ENCODE measurements around the gene LRP1. TPM values are rescaled to one million over a fixed set of nuclear protein-coding genes. Genes with fewer than 3 reads are reported as not detected.

LRP1 gene
- total RNA-seq, 4 donors from 2014 or later, result 185 to 292 (median 216) TPM

DNA sequence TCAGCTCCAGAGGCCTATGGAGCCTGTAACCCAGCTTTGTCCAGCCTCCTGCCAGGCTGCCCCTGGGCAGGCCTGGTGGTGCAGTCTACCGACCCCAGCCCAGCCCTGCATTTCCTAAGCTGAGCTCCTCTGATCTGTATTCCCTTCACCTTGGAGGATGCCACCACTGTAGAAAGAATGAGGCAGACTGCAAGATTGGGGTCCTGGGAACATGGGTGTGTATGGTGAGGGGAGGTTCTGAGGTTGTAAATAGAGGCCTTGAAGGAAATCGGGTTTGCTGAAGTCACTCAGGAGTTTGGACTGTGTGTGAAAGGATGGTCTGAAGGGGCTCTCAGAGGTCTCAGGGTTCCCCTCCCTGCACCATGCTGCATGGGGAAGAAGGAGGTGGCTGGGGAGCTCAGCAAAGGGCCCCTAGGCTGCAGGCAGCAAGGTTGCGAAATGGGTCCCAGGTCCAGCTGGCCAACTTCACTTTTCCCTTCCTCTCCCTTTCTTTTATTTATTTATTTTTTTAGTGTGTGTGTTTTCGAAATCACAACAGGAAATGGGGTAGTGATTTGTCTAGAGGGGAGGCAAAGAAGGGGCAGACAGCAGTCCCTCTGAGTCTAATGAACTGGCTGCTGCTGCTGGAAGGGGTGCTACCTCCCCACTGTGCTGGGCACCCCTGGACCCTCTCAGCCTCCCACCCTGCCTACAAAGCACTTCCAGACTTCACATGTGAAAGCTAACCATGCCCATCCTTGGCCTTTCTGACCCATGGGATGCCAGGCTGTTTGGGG is 20.4 kb downstream of the LRP1 start:
- H3K27ac ChIP-seq, result peak overlapping the region; percentile 68 to 89 (median 82)
- peaks cover 0 to 47% of the 10 kb centered on the region in 2 donors for H3K36me3 ChIP-seq
- no peaks in the 10 kb centered on the region for H3K27me3 ChIP-seq
- TF ChIP-seq POLR2AphosphoS5 (IDR thresholded peaks at IDR 0.05), result no peak
- TF ChIP-seq EP300 (IDR thresholded peaks at IDR 0.05), result no peak
- TF ChIP-seq POLR2A (IDR thresholded peaks at IDR 0.05), result no peak
- TF ChIP-seq, protein P1, sequence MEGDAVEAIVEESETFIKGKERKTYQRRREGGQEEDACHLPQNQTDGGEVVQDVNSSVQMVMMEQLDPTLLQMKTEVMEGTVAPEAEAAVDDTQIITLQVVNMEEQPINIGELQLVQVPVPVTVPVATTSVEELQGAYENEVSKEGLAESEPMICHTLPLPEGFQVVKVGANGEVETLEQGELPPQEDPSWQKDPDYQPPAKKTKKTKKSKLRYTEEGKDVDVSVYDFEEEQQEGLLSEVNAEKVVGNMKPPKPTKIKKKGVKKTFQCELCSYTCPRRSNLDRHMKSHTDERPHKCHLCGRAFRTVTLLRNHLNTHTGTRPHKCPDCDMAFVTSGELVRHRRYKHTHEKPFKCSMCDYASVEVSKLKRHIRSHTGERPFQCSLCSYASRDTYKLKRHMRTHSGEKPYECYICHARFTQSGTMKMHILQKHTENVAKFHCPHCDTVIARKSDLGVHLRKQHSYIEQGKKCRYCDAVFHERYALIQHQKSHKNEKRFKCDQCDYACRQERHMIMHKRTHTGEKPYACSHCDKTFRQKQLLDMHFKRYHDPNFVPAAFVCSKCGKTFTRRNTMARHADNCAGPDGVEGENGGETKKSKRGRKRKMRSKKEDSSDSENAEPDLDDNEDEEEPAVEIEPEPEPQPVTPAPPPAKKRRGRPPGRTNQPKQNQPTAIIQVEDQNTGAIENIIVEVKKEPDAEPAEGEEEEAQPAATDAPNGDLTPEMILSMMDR (IDR thresholded peaks at IDR 0.05), result no peak
- no peaks in the 10 kb centered on the region for H3K9me3 ChIP-seq
- peak overlapping the region in 1 of 2 donors; percentile 8 for H3K4me3 ChIP-seq
- WGBS, 2 donors (ENCODE audit: low coverage in 1 of 2), result 45 to 70% methylated on average over 3 to 4 of the region's 4 CpGs
- ATAC-seq, result peak; percentile 55
- H3K4me1 ChIP-seq, result peaks cover 0 to 92% (median 74%) of the 10 kb centered on the region in 3 donors

DNA sequence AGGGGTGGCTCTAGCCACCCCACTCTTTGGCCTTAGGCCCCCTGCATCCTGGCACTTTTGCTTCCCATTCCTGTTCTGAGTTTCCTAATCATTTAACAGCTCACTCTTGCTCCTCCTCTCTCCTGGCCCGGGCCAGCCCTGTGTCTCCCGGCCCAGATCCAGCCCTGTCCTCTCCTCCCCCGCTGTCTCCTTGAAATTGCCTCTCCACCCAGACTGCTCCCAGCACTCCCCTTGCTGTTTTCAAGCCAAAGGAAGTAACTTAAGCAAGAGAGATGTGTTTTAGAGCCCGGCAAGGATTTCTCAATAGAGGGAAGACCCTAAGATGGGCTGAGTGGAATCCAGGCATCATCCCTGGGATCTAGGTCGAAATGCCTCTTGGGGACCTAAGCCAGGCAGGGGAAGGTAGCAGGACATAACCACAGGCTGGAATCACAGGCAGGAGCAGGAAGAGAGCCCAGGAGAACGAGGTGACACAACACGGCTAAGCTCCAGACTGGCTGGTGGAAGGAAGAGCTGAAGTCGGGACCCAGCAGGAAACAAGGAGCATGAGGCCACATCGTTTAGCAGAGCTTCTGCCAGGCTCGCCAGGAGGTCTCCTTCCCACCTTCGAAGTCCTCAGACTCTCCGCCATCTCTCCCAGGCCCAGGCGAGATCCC is 21.1 kb downstream of the LRP1 start:
- Histone ChIP-seq H3K27me3 (no peaks in the 10 kb centered on the region), H3K27ac (peak overlapping the region; percentile 68 to 89 (median 82)), H3K4me3 (peak overlapping the region in 1 of 2 donors; percentile 8), H3K4me1 (peaks cover 0 to 98% (median 74%) of the 10 kb centered on the region in 3 donors), H3K9me3 (no peaks in the 10 kb centered on the region), H3K36me3 (peaks cover 0 to 47% of the 10 kb centered on the region in 2 donors)
- 31 to 33% methylated on average over 7 to 10 of the region's 13 CpGs for WGBS, 2 donors (ENCODE audit: low coverage in 1 of 2)
- TF ChIP-seq POLR2AphosphoS5 (IDR thresholded peaks at IDR 0.05), result peak; percentile 29
- TF ChIP-seq, protein P1 (IDR thresholded peaks at IDR 0.05), result no peak
- no peak for TF ChIP-seq POLR2A (IDR thresholded peaks at IDR 0.05)
- ATAC-seq, result peak; percentile 90

DNA sequence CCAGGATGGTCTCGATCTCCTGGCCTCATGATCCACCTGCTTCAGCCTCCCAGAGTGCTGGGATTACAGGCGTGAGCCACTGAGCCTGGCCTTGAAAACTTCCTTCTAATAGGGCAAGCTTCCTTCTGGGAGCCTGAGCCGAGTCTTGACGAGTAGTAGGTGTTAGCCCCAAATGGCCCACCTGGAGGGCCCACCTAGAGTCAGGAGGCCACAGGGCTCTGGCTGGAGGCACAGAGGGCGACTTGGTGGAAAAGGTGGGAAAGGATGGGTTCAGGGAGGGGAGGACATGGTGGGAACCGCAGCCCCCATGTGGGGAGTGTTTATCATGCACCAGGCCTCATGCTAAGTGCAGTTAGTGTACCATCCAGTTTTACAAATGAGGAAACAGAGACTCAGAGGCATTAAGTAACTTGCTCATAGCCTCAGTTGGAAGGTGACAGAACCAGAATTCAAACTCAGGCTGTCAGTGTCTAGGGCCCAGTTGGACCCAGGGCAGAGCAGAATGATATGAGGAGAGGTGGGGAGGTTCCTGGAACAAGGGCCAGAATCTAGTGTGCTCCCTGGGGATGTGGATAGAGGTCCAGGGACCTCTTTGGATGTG is 22.2 kb downstream of the LRP1 start:
- Histone ChIP-seq H3K4me1 (peaks cover 0 to 97% (median 66%) of the 10 kb centered on the region in 3 donors), H3K4me3 (no peak overlapping the region), H3K36me3 (peaks cover 0 to 47% of the 10 kb centered on the region in 2 donors), H3K27ac (peak overlapping the region in 3 of 4 donors; percentile 81 to 89 (median 84)), H3K27me3 (no peaks in the 10 kb centered on the region), H3K9me3 (no peaks in the 10 kb centered on the region)
- ATAC-seq, result no peak
- TF ChIP-seq POLR2AphosphoS5 (IDR thresholded peaks at IDR 0.05), result no peak
- WGBS, 2 donors (ENCODE audit: low coverage in 1 of 2), result 90 to 100% methylated on average over 2 of the region's 6 CpGs

DNA sequence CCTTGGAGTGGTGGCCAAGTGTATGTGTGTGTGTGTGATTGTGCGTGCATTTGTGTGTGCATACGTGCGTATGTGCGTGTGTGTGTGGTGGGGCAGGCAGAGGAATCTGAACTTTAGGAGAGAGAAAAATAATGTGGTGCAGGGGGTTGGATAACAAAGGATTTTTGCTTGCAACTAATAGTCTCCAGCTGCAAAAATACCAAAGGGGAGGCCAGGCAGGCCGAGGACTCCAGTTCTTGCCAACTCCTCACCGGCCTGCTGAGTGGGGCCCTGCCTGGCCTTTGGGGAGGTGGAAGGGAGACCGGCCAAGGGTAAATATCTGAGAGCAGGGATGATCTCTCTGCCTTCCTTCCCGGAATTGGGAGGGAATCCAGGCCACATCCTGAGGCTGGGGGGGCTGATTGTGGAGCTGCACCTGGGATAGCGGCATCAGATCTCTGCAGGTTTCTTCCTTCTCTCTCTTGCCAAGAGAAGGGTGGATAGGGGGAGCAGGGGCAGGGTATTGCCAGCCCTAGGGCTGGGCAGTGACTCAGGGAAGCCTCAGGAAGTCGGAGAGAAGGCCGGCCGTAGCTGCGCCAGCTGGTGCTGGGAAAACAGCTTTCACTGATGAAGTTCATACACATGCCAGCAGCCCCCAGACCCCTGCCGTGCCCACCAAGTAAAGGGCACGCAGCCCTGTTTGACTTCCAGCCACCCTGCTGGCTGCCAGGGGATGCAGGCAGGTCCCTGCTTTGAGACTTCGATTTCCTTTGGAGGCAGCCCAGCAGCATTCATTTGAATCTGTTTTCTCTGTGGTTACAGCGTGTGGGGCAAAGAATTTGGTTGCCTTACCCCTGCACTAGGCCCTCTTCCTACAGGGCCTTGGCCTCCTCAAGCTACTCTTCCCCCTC is 23.7 kb downstream of the LRP1 start:
- Histone ChIP-seq H3K27me3 (no peaks in the 10 kb centered on the region), H3K27ac (peak overlapping the region; percentile 35 to 89 (median 82)), H3K9me3 (no peaks in the 10 kb centered on the region), H3K4me1 (peaks cover 0 to 82% (median 56%) of the 10 kb centered on the region in 3 donors), H3K36me3 (peaks cover 0 to 47% of the 10 kb centered on the region in 2 donors), H3K4me3 (no peak overlapping the region)
- ATAC-seq, result peak; percentile 4
- 17 to 38% methylated on average over 2 to 11 of the region's 17 CpGs for WGBS, 2 donors (ENCODE audit: low coverage in 1 of 2)
- peak; percentile 34 for TF ChIP-seq POLR2AphosphoS5 (IDR thresholded peaks at IDR 0.05)
- no peak for TF ChIP-seq EP300 (IDR thresholded peaks at IDR 0.05)

DNA sequence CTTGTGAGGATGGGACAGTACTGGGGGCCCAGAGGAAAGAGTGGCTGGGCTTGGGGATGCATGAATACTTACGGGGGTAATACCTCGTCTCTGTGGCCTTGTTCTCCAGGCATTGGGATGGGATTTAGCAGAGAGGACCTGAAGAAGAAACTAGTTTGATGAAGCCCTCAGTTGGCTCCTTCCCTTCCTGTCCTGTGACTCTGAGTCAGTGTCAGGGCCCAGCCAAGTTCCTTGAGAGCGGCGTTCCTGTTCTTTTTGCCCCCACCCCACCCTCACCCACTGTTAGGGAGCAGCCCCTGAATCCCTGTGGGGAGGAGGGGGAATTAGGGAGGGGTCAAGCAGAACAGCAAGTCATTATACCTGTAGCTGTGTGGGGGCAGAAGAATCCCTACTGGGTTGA is 24.4 kb downstream of the LRP1 start:
- Histone ChIP-seq H3K27ac (peak overlapping the region; percentile 35 to 89 (median 82)), H3K9me3 (no peaks in the 10 kb centered on the region), H3K4me3 (no peak overlapping the region), H3K27me3 (no peaks in the 10 kb centered on the region), H3K4me1 (peaks cover 0 to 79% (median 49%) of the 10 kb centered on the region in 3 donors), H3K36me3 (peaks cover 0 to 47% of the 10 kb centered on the region in 2 donors)
- 34 to 38% methylated on average over 3 to 4 of the region's 4 CpGs for WGBS, 2 donors (ENCODE audit: low coverage in 1 of 2)
- ATAC-seq, result peak; percentile 10
- peak; percentile 32 for TF ChIP-seq POLR2AphosphoS5 (IDR thresholded peaks at IDR 0.05)
- TF ChIP-seq POLR2A (IDR thresholded peaks at IDR 0.05), result no peak

Data from gastroesophageal sphincter (tissue), 4 donors.